Measurements from ENCODE around the gene LRRC41. TPM values are rescaled to one million over a fixed set of nuclear protein-coding genes. Genes with fewer than 3 reads are reported as not detected.

LRRC41 gene
- total RNA-seq, 1 experiment from 2014 or later = 38.1 TPM

DNA sequence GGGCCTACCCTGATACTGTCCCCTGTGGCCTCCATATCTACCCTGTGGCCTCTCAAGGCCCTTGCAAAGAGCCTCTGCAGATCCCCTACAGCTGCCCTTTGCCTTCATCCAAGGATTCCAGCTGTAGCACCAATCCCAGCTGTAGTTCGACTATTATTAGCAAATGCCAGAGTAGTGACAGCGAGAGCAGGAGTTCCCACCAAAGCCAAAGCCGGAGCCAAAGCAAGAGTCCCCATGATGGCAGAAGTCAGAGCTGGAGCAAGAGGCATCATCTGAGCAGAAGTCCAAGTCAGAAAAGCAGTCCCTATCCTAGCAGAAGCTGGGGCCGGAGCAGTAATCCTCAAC lies 39.9 kb upstream of the LRRC41 start:
- no peaks in the 10 kb centered on the region for H4K20me1 ChIP-seq (ENCODE audit: insufficient read depth)
- no peak for TF ChIP-seq ZNF274 (IDR thresholded peaks at IDR 0.05; ENCODE audit: low read depth, low read length)
- TF ChIP-seq, protein P1, sequence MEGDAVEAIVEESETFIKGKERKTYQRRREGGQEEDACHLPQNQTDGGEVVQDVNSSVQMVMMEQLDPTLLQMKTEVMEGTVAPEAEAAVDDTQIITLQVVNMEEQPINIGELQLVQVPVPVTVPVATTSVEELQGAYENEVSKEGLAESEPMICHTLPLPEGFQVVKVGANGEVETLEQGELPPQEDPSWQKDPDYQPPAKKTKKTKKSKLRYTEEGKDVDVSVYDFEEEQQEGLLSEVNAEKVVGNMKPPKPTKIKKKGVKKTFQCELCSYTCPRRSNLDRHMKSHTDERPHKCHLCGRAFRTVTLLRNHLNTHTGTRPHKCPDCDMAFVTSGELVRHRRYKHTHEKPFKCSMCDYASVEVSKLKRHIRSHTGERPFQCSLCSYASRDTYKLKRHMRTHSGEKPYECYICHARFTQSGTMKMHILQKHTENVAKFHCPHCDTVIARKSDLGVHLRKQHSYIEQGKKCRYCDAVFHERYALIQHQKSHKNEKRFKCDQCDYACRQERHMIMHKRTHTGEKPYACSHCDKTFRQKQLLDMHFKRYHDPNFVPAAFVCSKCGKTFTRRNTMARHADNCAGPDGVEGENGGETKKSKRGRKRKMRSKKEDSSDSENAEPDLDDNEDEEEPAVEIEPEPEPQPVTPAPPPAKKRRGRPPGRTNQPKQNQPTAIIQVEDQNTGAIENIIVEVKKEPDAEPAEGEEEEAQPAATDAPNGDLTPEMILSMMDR (IDR thresholded peaks at IDR 0.05 in 2 of 3, conservative IDR thresholded peaks at IDR 0.05 in 1 of 3; ENCODE audit: borderline replicate concordance in 1 of 3, insufficient read depth in 1 of 3, low read depth in 2 of 3, low read length in 2 of 3) = no peak
- TF ChIP-seq, protein P2, sequence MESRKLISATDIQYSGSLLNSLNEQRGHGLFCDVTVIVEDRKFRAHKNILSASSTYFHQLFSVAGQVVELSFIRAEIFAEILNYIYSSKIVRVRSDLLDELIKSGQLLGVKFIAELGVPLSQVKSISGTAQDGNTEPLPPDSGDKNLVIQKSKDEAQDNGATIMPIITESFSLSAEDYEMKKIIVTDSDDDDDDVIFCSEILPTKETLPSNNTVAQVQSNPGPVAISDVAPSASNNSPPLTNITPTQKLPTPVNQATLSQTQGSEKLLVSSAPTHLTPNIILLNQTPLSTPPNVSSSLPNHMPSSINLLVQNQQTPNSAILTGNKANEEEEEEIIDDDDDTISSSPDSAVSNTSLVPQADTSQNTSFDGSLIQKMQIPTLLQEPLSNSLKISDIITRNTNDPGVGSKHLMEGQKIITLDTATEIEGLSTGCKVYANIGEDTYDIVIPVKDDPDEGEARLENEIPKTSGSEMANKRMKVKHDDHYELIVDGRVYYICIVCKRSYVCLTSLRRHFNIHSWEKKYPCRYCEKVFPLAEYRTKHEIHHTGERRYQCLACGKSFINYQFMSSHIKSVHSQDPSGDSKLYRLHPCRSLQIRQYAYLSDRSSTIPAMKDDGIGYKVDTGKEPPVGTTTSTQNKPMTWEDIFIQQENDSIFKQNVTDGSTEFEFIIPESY (IDR thresholded peaks at IDR 0.05; ENCODE audit: extremely low read depth, insufficient replicate concordance, low read length) = no peak
- no peak for TF ChIP-seq ELF1 (IDR thresholded peaks at IDR 0.05; ENCODE audit: borderline replicate concordance, low read depth)
- no peaks in the 10 kb centered on the region for H3K9me3 ChIP-seq (ENCODE audit: control insufficient read depth in 1 of 2, insufficient read depth in 1 of 2, low read depth in 1 of 2, low read length in 2 of 2)
- peaks cover 12 to 20% of the 10 kb centered on the region in 2 experiments; a peak in 3 of 4 replicates for H3K36me3 ChIP-seq (ENCODE audit: control insufficient read depth in 1 of 2, insufficient read depth in 2 of 2, low read length in 2 of 2)
- CTCF ChIA-PET = interaction anchor here (1.7 kb wide), 1 partner anchor 10 kb away, joined by 6 read pairs; no protein-coding TSS in a partner anchor
- peaks cover 34% of the 10 kb centered on the region for H3K79me2 ChIP-seq (ENCODE audit: insufficient read depth, low read length)
- no peak overlapping the region for H2AFZ ChIP-seq (ENCODE audit: low read depth, low read length, poor library complexity, severe bottlenecking)
- H3K9me2 ChIP-seq (ENCODE audit: insufficient read depth) = no peaks in the 10 kb centered on the region
- no peak overlapping the region for H3K4me3 ChIP-seq (replicated peaks in 1 of 2; ENCODE audit: low read depth in 1 of 2, low read length in 2 of 2)
- RAD21 ChIA-PET (ENCODE audit: low non-redundant PET in 1 of 2, low total read pairs in 2 of 2, uncharacterized antibody in 2 of 2, unreplicated experiment in 2 of 2) = no interaction called here
- no TSS peak for BruUV-seq (replicated peaks)
- POLR2A ChIA-PET = interaction anchor here (1.7 kb wide), 1 partner anchor 10 kb away, joined by 4 read pairs; no protein-coding TSS in a partner anchor
- no peaks in the 10 kb centered on the region for H3K27me3 ChIP-seq (ENCODE audit: insufficient read depth, low read length)
- H3K27ac ChIP-seq (ENCODE audit: low read depth, low read length) = no peak overlapping the region
- DNase-seq (ENCODE audit: low read depth, low spot score) (no peak), ATAC-seq (no peak)
- no peak overlapping the region for H3K4me2 ChIP-seq (ENCODE audit: low read length)
- H3K9ac ChIP-seq (ENCODE audit: low read length) = no peak overlapping the region
- H3K4me1 ChIP-seq (ENCODE audit: control insufficient read depth in 1 of 2, insufficient read depth in 2 of 2, low read length in 2 of 2) = peaks cover 22 to 41% of the 10 kb centered on the region in 2 experiments
- intact Hi-C loops (cut with micrococcal nuclease) = no loop called here
